ENCODE results near the gene DARS2.
"Not testable (repeated sequence)": the region's sequence is repeated elsewhere in the genome, so short reads cannot be mapped to it uniquely, and the experiment has no call there.

The DARS2 gene
- 33.6 to 35.4 reads per million in 2 donors for total RNA-seq

DNA sequence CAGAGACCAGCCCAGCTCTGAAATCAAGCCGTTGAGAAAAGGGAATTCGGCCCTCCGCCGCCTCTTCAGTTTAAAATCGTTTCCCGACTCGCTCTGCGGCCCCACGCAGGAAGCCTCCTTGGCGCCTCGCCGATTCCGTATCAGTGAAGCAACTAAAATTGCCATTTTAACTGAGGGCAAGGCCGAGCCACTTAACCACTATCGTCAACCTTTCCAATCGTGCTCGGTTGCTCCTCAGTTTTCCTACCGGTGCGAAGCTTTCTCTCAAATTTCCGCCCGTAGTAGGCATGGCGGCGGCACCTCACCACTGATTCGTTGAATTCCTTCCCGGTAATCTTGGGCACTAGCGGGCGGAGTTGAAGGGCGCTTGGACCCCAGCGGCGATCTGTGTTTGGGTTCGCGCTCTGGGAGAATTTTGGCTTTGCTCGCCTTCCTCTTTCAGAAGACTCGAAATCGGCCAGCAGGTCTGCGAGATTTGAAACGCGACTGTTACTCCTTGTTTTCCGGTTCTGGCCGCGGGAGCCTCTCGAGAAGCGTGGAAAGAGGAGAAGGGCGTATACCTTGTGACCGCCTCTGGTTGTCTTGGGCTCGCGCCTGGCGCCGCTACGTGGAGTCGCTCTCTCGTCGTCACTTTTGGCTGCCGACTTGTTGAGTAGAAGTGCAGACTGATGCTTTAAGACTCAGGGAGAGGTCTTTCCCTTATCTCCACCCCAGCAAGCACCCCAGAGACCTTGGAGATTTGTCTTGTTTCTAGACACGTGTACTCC is at the start of gene DARS2, which contains the start of gene CENPL:
Gene DARS2 (plus strand): TSS at position 359 of the 767 bp plus-strand sequence. CDS start 557 bp downstream, outside the sequence.
Gene CENPL (minus strand): TSS at position 569 of the 767 bp plus-strand sequence. CDS start 13,584 bp downstream, outside the sequence.
- DNase-seq = peak; percentile 60

GRCh38 chr1:173775578-173776226 is 48.8 kb upstream of the DARS2 start:
- DNase-seq = no peak

DNA sequence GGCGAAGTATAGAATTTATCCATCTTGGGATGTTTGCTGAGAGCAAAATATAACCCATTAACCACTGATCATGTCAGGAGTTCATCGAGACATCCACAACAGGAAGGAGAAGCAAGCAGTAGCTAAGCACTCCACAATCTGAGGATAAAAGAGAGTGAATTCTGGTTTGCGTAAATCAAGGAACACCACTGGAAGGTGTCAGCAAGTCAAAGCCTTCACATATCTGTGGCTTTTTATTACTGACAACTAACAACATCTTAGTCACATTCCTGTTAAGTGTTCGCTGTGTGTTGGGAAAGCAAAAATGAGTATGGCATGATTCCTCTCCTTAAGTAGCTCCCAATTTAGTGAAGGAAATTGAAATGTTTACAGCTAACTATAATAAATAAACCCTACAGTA is 44.5 kb upstream of the DARS2 start:
- DNase-seq = no peak

DNA sequence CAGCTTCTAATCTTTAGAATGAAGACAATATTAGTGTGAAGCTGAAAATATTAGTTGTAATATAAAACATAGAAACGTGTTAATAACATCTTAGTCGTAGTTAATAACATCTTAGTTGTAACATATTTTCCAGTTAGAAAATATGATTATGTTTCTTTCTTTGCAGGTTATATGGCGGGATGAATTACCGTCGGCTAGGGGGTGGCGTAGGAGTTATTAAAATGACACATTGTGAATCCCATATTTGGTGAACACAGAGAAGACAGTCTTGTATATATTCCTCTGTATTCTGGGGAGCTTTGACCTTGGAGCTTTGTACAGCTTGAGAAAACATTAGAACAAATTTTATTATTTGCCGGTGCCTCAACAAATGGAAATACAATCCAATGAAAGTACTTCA is 39.5 kb upstream of the DARS2 start:
- no peak for DNase-seq

DNA sequence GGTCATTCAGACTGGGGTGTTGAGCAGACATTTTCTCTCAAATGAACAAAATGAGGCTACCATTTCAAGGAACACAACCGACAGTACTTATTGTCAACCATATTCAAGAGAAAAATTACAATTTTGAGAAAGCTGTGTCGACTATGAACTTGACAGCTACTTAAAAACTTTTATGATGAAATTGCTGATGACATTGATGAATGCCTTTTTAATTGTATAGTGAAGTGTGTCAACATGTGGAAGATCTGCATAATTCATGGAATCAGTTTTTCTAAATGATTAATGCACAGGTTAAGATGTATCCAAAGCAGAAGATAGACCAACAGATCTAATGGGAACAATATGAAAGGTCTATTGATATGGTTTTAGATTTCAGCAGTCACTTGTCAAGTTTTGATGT is 34.6 kb upstream of the DARS2 start:
- no peak for DNase-seq

DNA sequence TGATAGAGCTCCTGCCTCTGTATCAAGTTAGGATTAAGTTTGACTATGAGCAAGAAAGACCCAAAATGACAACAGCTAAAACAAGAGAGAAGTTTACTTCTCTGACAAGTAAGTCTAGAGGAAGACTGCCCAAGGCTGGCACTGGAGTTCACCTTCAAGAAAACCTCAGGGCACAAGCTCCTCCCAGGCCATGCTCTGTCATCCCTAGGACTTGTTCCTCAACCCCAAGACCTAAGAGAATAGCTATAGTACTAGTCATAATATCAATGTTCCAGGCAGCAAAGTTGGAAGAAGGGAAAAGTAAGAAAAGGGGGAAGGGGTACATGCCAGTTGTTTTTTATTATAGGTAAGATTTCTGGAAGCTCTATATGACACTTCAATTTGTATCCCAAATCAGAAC is 26.4 kb upstream of the DARS2 start:
- DNase-seq = no peak

- DNase-seq = not testable (repeated sequence)
Observed at GRCh38 chr1:173799995-173800394, 24.5 kb upstream of the DARS2 start.

GRCh38 chr1:173802961-173803360 is 21.5 kb upstream of the DARS2 start:
- no peak for DNase-seq

DNA sequence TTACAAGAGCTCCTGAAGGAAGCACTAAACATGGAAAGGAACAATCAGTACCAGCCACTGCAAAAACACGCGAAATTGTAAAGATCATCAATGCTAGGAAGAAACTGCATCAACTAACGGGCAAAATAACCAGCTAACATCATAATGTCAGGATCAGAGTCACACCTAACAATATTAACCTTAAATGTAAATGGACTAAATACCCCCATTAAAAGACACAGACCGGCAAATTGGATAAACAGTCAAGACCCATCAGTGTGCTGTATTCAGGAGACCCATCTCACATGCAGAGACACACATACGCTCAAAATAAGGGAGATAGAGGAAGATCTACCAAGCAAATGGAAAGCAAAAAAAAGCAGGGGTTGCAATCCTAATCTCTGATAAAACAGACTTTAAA is 10.8 kb upstream of the DARS2 start:
- not testable (repeated sequence) for DNase-seq

- DNase-seq = no peak
Observed at GRCh38 chr1:173818459-173818858, 6.0 kb upstream of the DARS2 start.

- no peak for DNase-seq
Observed at GRCh38 chr1:173821680-173822079, 2.8 kb upstream of the DARS2 start.

GRCh38 chr1:173823781-173824314 is 625 bp upstream of the DARS2 start:
- DNase-seq = peak; percentile 50

GRCh38 chr1:173827611-173828010 is 3.1 kb downstream of the DARS2 start:
- no peak for DNase-seq

GRCh38 chr1:173832748-173833147 is 8.3 kb downstream of the DARS2 start:
- DNase-seq = no peak

GRCh38 chr1:173852105-173852504 is 27.6 kb downstream of the DARS2 start:
- no peak for DNase-seq

DNA sequence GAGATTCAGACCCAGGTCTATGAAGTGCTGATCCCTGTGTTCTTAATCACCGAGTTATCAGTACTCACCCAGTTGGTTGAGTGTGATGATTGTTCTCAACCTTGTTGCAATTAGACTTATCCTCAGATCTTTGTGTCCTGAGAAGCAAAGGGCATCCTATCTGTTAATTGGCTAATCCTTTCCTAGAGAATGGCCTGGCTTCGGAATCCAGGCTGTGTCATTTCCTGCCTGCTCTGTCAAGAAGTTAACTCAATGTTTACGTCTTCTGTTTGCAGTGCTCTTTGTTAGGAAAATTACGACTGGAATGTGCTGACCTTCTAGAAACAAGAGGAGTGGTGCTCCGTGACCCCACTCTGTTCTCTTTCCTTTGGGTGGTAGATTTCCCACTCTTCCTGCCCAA is 28.6 kb downstream of the DARS2 start:
- no peak for DNase-seq

GRCh38 chr1:173856014-173856413 is 31.5 kb downstream of the DARS2 start:
- no peak for DNase-seq

DNA sequence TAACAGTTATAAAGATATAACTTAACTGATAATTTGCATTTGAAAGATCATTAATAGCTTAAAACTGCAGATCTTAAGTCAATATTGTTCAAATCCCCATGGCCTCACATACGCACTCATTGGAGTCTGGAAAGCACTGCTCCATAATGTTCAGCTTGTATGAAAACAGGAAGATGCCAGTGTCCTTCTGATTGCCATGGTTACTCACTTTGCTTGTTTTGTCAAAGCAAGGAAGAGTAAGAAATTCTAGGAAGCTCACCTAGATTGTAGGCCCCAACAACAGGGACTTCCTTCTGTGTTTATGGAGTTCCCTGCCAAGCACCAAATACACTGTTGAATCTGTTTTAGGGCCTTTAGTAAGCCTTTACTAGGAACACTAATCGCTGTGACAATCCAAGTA is 32.4 kb downstream of the DARS2 start:
- no peak for DNase-seq

GRCh38 chr1:173857363-173857917 is 33.0 kb downstream of the DARS2 start:
- no peak for DNase-seq

DNA sequence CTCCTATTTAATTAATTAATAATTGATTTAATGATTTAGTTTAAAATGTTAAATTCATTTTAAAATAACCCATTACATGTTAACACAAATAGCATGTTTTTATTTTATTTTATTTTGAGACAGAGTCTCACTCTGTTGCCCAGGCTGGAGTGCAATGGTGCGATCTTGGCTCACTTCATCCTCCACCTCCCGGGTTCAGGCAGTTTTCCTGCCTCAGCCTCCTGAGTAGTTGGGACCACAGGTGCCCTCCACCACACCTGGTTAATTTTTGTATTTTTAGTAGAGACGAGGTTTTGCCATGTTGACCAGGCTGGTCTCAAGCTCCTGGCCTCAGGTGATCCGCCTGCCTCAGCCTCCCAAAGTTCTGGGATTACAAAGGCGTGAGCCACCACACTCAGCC is 35.1 kb downstream of the DARS2 start:
- not testable (repeated sequence) for DNase-seq

GRCh38 chr1:173860065-173860464 is 35.6 kb downstream of the DARS2 start:
- no peak for DNase-seq

DNA sequence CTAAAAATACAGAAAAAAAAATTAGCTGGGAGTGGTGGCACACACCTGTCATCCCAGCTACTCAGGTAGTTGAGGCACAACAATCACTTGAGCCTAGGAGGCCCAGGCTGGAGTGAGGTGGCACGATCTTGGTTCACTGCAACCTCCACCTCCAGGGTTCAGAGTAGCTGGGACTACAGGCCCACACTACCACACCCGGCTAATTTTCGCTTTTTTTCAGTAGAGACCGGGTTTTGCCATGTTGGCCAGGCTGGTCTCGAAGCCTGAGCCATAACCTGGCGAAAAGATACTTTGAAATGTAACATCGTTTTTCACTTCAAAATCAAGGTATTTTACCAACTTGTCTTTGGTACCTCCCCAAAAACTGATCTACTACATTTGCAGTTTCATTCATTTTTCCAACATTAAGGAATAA is 37.3 kb downstream of the DARS2 start:
- DNase-seq = no peak

- DNase-seq = not testable (repeated sequence)
Observed at GRCh38 chr1:173862146-173862768, 37.8 kb downstream of the DARS2 start.

All from activated gamma-delta T cell (primary cell).